GM19193 (cell line): ENCODE data around the gene SYNE1.

Experiments
- POLR2A ChIP-seq: IDR thresholded peaks from 4 replicates; pipeline ENCODE4 v1.6.1; 2011; ENCODE audit not compliant: insufficient read depth, insufficient read length; ENCODE audit errors: extremely low read depth

The SYNE1 gene

DNA sequence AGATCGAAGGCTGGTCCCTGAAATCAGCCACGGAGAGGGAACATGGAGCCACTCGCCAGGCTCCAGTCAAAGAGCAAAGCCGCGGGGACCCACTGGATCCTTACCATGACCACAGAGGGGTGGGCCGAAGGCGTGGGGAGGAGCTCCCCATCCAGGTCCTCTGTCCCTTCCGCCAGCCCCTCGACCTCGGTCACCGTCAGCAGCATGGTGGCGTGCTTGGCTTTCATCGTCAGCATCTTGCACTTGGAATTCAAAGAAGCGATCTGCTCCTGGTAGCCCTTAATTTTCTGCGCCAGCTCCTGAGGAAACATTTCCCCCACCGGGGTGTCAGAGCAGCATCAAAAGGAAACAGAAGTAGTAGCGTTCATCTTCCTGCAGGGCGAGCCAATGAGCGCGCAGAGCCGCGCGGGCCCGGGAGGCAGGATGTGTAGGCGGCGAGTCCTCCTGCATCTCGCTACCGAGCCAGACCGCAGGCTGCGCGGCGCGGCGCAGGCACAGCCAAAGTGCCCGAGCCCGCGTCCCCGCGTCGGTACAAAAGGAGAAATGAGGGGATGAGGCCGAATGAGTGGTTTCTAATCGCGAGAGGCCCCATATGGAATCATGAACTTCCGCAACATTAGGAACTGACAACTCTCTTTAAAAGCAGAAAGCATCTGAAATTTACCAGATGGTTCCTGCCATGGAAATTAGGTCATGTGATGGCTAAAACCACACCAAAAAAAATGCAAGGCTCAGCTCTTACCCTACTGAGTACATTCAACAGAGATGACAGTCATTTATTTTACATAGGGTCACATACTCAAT is 335.2 kb downstream of the SYNE1 start:
- TF ChIP-seq POLR2A = peak; percentile 77

GRCh38 chr6:152301021-152301764 is 336.0 kb downstream of the SYNE1 start:
- TF ChIP-seq POLR2A = no peak

DNA sequence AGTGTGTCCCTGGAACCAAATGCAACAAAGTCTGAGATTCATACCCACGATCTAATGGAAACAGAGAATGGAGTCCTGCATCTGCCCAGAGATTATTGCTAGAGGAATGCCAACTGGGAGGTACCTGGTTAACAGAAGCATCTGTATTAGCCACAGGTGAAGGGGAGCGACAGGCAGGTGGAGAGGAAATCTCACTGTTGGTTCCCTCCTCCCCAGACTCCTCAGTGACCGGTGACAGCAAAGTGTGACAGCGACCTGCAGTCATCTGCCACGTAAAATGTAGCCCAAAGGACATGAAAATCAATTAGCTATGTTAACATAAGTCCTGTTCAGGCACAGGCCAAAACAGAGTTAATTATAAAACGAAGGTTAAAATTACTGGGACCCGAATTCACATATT is 336.6 kb downstream of the SYNE1 start:
- TF ChIP-seq POLR2A = no peak

DNA sequence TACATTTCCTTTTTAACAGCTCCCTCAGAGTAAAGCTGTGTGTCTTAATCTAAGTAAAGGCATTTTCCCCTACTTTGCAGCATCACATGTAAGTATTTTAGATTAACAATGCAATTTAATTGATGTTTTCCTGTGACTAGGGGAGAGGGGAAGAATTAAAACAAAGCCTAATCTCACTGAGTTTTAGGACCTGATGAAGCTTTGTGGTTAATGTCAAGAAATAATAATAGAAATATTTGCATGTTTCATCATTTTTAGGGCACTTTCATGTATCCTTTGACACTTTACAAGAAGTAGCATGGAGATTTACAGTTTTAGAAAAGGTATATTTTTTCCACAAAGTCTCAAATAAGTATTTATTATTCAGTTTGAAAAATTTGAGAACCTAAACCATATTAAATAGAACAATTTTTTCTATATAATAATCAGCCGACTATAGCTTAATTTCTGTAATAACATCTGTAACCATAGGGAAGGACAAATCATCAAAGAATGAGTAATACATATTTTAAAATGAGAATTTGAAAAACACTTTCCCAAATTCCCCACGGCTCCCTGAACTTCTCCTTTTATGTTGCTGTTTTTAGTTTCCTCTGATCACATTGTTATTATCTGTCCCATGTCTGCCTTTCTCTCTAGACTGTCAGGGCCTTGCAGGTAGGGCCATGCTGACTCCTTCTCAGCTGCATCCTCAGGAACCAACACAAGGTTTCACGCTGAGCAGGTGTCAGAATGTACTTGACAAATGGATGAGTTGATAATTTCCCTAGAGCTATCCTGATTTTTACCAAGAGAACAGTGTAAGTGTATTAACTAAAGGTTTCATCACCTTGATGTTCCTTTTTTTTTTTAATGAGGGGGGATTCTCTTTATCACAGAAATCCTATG is 338.1 kb downstream of the SYNE1 start:
- no peak for TF ChIP-seq POLR2A

GRCh38 chr6:152298055-152298647 is 339.0 kb downstream of the SYNE1 start:
- TF ChIP-seq POLR2A = no peak

DNA sequence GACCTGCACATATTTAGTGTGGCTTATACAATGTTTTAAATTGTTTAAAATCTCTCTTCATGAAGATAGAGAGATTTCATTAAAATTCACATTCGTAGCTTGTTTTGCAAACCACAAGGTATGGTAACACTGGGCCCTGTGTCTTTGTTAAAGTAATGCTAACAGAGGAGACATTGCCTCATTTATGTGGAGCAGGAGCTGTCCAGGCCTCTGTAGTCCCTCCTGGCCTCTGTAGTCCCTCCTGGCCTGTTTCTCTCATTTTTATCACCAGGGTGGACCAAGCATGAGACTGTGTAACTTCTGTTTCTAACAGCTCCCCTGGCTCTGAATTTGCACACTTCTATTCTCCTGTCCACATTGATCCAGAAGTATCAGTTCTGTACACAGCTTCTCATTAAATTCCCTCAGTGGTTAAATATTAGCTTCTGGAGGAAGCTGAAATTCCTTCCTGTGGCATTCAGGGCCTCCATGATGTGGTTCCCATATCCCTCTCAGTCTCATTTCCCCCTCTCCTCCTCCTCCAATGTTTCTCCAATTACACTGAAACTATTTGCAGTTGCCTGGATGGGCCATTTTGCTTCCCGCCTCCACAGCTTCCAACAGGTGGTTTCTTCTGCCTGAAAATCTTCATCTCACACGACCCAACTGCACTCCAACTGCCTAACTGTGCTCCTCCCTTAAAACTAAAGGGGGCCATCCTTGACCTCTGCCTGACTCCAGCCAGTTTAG is 340.4 kb downstream of the SYNE1 start:
- TF ChIP-seq POLR2A = no peak

GRCh38 chr6:152295920-152296319 is 341.2 kb downstream of the SYNE1 start:
- no peak for TF ChIP-seq POLR2A

- no peak for TF ChIP-seq POLR2A
Observed at GRCh38 chr6:152295346-152295745, 341.8 kb downstream of the SYNE1 start.

DNA sequence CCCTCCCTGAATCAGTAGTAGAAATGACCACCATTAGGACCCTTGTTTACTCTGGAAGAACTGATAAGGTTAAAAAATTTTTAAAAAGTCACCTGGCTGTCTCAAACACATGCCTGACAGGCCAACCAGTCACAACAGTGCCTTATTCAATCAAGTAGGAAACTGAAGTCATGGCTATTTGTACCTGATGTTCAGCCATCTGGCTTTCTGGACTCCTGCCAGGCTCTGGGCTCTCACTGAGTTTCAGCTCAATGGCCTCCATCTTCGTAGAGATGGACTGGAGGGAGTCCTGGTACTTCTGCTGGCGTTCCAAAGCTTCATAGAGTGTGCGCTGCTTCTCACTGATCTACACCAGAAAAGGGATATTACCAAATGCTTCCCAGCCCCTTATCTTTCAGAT is 343.8 kb downstream of the SYNE1 start:
- TF ChIP-seq POLR2A = no peak

DNA sequence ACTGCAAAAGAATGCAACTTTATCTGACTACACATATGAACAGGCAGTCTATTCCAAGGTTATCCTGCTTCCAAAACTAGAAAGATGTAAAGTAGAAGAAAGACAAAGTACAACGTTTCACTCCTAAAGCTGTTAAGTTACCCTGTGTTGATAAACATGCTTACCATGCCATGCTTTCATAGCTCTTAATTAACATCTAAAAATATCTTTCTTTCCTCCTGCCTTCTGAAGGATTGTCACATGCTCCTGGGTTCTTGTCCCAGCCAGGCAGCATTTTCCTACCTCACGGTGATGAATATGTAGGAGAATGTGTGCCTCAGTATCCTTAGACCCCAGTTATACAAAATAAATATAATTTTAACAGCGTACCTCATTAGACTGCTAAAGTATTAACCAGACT is 344.6 kb downstream of the SYNE1 start:
- TF ChIP-seq POLR2A = no peak

GRCh38 chr6:152290693-152291092 is 346.5 kb downstream of the SYNE1 start:
- no peak for TF ChIP-seq POLR2A

GRCh38 chr6:152277826-152278329 is 359.3 kb downstream of the SYNE1 start:
- no peak for TF ChIP-seq POLR2A

DNA sequence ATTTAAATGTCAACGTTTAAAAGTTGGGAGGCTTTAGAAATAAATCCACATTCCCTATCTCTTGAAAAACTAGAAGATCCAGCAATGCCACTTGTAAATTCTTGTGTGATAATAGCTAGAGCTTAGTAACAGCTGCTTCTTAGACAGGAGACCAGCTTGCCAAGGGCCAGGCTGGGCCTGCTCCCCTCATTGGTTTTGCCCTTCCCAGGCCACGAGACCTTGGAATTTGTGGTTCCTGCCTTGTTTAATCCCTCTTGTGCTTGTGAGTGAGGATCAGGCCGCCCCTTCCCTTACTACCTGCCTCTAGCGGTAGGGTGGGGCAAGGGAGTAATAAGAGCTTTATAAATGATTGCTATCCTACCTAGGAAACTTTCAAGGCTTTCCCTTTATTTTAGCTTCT is 363.5 kb downstream of the SYNE1 start:
- TF ChIP-seq POLR2A = no peak

GRCh38 chr6:152273002-152273401 is 364.2 kb downstream of the SYNE1 start:
- no peak for TF ChIP-seq POLR2A
